ENCODE data around the gene RERGL.
"Not testable (repeated sequence)": the region's sequence is repeated elsewhere in the genome, so short reads cannot be mapped to it uniquely, and the experiment has no call there.

RERGL gene, protein sequence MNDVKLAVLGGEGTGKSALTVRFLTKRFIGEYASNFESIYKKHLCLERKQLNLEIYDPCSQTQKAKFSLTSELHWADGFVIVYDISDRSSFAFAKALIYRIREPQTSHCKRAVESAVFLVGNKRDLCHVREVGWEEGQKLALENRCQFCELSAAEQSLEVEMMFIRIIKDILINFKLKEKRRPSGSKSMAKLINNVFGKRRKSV

DNA sequence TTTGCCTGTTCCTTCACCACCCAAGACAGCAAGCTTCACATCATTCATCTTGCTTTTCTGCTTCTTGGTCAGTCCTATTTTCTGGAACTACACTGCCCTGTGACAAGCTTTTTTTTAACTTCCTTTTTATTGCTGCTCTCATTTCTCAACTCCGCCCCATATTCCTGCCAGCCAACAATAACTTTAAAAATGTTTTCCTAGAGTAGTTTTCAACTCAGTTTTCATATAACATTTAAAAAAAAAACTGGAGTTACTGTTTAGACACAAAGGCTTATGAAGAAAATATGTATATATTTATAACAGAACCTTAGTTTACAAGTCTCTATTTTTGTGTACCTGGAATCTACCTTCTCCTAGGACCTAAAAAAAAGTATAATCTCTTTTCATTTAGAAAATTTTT lies at the start of gene RERGL:
TSS of gene RERGL (minus strand) at position 101 of the 400 bp plus-strand sequence. CDS start at position 48, 53 bp downstream.
- no peak for DNase-seq (ENCODE audit: low read depth in 2 of 3, low spot score in 2 of 3)

DNA sequence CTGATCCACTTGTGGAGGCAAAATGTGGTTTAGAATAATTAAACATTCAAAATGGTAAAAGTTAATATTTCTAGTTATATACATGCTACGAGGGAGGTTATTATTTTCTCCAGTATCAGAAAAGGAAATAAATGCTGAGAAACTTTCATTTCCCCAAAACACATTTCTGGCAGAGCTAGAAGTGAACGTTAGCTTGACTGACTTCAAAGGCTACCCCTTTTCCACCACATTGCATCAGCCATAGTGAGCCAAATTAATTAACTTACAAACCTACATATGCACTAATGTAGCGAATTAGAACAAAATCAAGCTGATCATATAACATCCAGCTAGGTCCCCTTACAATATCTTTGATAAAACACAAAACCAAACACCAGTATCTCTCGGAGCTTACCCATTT lies 49.3 kb upstream of the RERGL start:
- no peak for DNase-seq (ENCODE audit: low read depth in 2 of 3, low spot score in 2 of 3)

DNA sequence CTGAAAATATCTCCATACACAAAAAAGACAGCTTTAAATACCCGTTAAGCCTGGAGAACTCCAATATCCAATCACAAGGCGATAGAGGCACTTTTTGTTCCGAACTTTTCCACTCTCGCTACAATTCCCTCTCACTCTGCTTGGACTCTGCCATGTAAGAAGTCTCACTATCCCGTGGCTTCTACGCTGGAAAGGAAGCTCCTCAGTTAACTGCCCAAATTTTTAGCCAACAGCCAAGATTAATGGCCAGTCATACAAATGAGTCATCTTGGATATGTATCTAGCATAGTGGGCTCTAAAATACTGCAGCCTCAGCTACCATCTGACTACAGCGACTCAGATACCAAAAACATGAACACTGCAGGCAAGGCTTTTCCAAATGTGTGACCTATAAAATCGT lies 45.5 kb upstream of the RERGL start:
- DNase-seq (ENCODE audit: low read depth in 2 of 3, low spot score in 2 of 3), result no peak

DNA sequence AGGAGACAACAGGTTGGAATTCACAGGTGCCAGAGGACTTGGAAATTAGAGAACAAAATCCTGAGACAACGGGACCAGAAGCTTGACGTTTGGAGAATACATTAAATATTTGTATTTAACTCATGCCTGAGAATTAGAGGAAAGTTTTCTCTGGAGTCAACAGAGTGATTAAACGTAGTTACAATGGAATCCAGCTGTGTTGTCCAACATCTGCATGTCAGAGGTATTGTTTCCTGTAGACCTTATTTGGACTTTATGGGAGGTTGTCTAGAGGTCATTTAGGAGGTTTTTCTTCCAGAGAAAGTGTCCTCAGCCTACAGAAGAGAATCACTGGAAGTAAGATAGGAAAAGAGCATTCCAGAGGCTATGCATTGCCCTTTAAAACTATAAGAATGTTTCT lies 45.1 kb upstream of the RERGL start:
- no peak for DNase-seq (ENCODE audit: low read depth in 2 of 3, low spot score in 2 of 3)

DNA sequence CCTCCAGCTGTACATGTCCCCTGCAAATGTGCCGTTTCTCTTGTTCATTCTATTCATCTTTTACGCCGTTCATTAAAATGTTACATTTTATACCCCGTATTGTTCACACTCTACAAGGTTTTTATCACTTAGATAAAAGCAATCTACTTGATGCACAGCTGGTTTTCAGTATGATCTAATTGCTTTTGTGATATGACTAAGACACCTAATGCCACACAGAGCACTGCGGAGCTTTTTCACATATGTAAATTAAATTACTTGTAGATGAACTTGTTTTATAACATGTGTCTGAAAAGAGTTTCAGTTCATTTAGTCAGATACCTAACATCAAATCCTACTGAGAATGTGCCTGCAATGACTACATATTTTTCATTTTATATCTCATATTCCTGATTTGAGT lies 40.9 kb upstream of the RERGL start:
- DNase-seq (ENCODE audit: low read depth in 2 of 3, low spot score in 2 of 3), result no peak

DNA sequence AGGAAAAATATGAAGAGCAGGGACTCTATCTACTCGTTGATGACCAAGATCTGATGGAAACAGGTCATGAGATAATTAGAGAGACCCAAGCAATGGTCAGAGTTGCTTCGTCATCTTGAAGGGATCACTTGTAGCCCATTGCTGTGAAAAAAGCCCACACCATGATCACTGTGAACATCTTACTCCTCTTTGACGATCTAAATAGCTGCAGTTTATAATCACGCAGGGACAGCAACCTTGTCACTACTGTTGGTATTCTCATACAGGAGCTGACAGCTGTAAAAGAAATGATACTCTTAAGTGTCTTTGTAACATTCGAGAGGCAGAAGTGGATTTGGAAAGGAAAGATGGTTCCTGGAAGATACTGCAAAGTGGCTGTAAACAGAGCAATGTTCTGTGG lies 33.7 kb upstream of the RERGL start:
- no peak for DNase-seq (ENCODE audit: low read depth in 2 of 3, low spot score in 2 of 3)

DNA sequence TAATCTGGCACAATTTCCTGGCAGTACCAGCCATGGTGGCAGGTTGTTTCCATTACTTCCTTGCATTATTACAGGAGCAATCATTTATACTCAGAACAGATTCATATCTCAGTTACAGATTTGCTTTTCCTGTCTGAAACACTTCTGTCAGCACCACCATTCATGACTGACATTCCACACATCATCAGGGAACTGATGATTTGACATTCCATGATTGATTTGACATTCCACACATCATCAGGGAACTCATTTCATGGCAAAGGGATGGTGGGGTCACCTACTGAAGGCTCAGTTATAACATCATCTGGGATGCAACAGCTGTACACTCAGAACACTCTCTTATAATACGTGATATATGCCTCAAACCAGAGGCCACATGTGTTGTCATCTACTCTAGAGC lies 30.9 kb upstream of the RERGL start:
- no peak for DNase-seq (ENCODE audit: low read depth in 2 of 3, low spot score in 2 of 3)

DNA sequence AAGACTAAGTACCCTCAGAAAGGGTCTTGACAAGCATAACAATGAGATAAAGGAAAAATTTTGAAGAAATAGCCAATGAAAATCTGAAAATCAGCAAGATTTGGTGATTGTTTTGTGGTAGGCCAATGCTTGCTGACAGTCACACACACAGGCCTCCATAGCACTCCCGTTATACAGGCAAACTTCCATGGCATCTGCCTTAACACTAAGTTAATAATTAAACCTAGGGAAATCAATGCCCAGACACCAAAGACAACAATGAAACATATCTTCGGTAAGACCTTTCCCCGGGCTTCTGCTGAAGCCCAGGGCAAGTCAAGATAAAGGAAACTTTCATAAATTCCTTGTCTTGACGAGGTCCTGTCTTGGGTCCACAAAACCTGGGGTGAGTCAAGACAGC lies 18.6 kb upstream of the RERGL start:
- DNase-seq (ENCODE audit: low read depth in 2 of 3, low spot score in 2 of 3), result no peak

DNA sequence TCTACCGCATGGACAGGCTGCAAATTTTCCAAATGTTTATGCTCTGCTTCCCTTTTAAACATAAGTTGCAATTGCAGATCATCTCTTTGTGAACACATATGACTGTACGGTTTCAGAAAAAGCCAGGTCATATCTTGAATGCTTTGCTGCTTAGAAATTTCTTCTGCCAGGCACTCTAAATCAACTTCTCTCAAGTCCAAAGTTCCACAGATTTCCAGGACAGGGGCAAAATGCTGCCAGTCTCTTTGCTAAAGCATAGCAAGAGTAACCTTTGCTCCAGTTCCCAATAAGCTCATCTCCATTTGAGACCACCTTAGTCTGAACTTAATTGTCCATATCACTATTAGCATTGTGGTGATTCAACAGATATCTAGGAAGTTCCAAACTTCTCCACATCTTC lies 13.6 kb upstream of the RERGL start:
- no peak for DNase-seq (ENCODE audit: low read depth in 2 of 3, low spot score in 2 of 3)

DNA sequence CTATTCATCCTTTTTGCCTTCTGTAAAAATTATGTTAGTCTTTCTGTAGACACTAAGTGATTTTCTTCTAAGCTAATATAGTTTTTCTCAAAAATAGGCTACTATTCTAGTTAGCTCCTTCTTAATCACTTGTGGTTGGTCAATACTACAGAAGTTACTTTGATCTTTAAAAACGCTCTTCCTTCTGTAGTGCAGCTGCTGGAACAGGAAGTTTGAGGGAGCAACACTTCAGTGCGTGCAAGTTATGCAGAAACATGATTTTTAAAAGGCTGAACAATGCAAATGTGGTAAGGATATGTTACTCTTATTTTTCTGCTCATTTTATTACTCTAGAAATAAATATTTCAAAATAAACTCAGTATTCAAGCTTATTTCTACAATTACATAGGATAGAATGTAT lies 11.1 kb upstream of the RERGL start:
- no peak for DNase-seq (ENCODE audit: low read depth in 2 of 3, low spot score in 2 of 3)

DNA sequence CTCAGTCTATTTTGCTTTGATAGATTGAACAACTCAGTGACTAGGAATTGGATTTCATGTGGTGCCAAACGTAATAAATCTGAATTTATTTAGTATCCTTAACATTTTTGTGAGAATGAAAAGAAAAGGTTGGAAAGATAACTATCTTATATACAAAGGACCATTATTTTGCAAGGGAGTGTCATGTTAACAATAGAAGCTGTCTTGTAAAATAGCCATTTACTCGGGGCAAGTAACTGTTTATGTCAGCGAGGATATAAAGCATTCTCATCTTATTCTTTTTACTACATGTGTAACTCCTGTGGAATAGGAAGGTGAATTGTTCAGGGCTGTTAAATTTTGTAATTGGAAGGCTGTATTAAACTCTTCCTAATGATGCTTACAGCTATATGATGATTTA lies 5.9 kb downstream of the RERGL start:
- no peak for DNase-seq (ENCODE audit: low read depth in 2 of 3, low spot score in 2 of 3)

DNA sequence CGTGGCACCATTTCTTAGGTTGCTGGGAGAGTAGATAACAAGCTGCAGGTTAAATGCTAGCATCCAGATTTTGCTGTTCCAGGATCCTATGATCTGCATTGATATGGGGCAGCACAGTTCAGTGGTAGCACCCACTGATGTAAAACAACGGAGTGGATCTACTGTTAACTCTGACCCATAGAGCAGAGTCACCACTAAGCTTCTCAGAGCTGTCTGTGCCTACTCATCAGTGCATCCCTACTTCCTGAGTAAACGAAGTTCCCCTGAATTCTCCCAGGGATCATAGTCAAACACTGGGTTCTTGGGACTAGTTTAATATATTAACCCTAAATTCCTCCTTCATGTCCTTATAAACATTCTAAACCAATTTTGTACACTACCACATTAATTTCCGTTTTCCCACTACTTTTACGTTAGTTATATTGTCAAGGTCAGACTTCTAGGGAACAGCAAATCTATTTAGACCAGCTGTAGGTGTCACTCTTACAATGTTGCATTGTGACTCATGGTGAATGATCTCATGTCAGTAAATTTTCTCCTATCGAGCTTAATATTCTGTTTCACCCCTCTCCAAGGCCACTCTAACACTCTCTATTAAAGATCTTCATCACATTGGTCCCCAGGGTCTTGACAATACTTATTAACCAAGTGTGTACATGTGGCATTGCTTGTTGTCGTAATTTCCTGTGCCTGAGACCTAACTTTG lies 10.3 kb downstream of the RERGL start:
- no peak for DNase-seq (ENCODE audit: low read depth in 2 of 3, low spot score in 2 of 3)

DNA sequence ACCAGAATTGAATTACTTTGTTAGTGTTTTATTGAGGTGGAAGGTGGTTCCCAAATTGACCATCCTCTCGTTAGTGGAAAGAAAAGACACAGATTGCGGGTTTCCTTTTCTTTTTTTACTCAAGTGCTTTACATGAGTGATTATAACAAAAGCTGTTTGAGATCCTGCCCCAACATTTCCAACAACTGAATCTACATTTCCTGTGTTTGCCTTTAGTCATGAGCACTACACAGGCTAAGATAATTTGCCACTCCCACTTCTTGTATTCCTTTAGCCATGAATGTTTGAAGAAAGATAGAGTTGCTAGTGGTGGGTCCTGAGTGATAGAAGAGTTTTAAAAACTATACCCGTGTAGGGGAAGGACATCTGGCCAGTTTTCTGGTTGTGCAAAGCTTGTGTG lies 16.0 kb downstream of the RERGL start:
- DNase-seq (ENCODE audit: low read depth in 2 of 3, low spot score in 2 of 3), result no peak

DNA sequence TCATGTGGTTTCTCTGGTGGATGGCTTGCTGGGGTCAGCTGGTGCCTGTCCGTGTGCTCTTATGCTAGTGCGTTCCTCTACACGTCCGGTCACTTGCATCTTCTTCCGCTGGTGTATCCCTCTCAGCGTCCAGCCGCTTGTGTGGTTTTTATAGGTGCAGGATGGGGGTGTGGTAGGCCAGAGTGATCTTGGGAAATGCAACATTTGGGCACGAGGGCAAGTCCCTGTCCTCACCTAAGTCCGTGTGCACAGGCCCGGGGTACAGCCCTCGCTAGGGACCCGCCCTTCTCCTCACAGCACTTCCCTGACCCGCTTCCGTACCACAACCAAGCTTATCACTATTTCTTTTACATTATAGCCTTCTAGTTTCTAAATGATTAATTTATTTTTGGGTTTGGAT lies 17.3 kb downstream of the RERGL start:
- no peak for DNase-seq (ENCODE audit: low read depth in 2 of 3, low spot score in 2 of 3)

DNA sequence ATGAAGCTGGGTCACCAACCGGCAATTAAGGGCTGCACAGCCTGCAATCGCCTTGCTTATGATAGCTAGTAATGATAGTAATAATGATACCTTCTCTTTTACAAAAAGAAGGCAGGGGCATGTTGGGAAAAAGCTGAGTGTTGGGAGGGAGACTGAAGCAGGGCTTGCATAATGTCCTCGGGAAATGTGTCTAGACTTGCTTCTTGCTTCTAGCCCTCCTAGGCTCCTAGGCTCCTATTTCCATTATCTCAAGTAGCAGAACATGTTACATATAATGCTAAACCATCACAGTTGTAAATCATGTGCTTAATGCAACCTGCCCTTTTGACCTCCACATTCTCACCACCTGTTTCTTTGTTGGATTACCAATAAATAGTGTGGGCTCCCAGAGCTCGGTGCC lies 18.7 kb downstream of the RERGL start:
- DNase-seq (ENCODE audit: low read depth in 2 of 3, low spot score in 2 of 3), result no peak

DNA sequence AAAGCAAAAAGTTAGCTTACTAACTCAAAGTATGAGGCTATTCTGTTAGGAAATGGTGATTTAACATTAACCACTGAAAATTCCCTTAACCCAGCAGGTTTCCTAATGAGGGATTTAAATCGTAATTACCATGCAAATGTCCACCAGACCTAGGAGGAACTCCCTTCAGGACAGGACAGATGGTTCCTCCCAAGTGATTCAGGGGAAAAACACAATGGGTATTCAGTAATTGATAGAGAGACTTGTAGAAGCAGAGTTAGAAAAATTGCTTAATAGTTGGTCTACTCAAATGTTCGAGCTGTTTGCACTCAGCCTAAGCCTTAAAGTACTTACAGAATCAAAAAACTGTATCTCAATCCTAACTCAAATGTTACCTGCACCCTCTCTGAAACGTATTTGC lies 21.6 kb downstream of the RERGL start:
- DNase-seq (ENCODE audit: low read depth in 2 of 3, low spot score in 2 of 3), result no peak

DNA sequence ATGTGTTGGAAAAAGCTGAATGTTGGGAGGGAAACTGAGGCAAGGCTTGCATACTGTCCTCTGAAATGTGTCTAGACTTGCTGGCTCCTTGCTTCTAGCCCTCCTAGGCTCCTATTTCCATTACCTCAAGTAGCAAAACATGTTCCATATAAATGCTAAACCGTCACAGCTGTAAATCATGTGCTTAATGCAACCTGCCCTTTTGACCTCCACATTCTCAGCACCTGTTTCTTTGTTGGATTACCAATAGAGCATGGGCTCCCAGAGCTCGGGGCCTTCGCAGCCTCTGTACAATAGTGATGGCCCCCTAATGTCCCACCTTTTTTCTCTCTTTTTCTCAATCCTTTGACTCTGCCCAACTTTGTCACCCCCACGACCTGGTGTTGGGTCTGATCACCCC lies 23.3 kb downstream of the RERGL start:
- no peak for DNase-seq (ENCODE audit: low read depth in 2 of 3, low spot score in 2 of 3)

DNA sequence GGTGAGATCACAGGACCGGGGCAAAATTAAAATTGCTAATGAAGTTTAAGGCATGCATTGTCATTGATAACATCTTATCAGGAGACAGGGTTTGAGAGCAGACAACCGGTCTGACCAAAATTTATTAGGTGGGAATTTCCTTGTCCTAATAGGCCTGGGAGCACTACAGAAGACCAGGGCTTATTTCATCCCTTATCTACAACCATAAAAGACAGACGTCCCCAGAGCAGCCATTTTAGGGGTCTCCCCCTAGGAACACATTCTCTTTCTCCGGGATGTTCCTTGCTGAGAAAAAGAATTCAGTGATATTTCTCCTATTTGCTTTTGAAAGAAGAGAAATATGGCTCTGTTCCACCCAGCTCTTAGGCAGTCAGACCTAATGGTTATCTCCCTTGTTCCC lies 27.1 kb downstream of the RERGL start:
- not testable (repeated sequence) for DNase-seq (ENCODE audit: low read depth in 2 of 3, low spot score in 2 of 3)

DNA sequence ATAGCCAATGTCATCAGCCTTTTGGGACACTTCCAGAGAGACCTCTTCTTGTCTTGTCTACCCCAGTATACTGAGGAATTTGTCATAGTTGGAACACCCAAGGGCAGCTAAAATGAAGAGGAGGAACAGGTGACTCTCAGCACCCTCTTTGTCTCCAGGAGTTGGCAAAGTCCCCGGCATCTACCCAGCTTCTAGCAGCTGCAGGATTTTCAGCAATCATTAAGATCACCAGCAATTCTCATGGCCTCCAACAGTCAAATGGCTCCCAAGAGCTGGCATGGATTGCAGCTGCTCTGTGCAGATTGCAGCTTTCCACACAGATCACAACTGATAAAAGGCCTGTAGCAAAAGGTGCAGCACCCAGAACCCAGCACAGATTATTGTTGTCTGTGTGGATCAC lies 32.9 kb downstream of the RERGL start:
- DNase-seq (ENCODE audit: low read depth in 2 of 3, low spot score in 2 of 3), result no peak

DNA sequence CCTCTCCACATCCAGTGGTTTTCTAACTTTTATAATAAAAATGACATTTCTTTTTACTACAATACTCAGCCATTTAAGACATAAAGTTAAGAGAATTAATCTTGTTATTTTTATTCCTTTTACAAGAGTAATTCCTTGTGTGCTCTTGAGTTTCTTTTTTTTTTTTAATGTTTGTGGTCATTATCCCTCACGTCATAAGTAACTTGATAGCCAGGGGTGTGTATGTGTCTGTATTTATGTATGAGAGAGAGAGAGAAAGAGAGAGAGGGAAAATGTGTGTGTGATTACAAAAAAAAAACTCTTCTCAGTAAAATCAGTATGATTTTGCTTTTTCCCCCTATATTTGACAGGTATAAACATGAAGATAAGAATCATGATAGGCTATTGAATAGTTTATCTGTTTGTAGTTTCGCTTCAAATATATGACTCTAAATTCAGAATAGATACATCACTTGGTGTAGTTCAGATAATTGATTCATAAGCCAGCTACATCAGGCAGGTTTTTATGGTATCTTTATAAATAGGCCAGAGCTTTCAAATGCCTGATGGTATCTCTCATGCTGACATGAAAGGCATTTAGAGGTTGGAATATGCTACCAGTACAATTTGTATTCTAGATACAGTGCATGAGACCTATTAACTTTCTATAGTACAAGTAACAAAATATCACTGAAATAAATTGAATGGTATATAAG lies 34.9 kb downstream of the RERGL start:
- no peak for DNase-seq (ENCODE audit: low read depth in 2 of 3, low spot score in 2 of 3)

DNA sequence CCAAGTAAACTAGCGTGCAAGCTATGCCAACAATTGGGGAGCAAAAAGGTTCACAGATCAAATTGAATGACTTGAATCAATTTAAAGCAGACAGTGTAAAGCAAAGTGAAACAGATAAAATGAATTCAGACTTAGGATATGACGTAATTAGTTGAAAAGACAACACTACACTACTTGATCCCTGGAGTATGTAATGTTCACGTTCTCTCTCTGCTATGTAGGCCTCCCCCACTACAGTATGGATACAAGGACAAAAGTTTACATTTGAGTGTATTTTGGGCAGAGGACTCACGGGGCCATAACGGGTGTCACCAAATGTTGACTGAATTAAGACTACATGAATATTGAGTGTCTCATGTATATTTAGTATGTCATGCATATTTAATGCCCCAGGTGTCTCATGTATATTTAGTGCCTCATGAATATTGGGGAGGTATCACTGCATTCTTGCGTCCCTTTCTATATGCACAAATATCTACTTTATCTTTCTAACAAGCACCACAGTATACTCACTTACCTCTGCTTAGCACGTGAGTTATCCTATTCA lies 44.5 kb downstream of the RERGL start:
- DNase-seq (ENCODE audit: low read depth in 2 of 3, low spot score in 2 of 3), result no peak

DNA sequence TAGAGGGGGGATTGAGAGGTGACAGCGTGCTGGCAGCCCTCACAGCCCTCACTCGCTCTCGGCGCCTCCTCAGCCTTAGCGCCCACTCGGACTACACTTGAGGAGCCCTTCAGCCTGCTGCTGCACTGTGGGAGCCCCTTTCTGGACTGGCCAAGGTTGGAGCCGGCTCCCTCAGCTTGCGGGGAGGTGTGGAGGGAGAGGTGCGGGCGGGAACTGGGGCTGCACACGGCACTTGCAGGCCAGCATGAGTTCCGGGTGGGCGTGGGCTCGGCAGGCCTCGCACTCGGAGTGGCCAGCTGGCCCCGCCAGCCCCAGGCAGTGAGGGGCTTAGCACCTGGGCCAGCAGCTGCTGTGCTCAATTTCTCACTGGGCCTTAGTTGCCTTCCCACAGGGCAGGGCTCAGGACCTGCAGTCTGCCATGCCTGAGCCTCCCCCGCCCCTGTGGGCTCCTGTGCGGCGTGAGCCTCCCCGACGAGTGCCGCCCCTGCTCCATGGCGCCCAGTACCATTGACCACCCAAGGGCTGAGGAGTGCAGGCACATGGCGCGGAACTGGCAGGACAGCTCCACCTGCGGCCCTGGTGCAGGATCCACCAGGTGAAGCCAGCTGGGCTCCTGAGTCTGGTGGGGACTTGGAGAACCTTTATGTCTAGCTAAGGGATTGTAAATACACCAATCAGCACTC lies 49.8 kb downstream of the RERGL start:
- not testable (repeated sequence) for DNase-seq (ENCODE audit: low read depth in 2 of 3, low spot score in 2 of 3)

Measured in activated CD8-positive, alpha-beta memory T cell treated with anti-CD3 and anti-CD28 coated beads for 48 hours (primary cell).